Hematopoietic multipotent progenitor cell (in vitro differentiated cells): ENCODE data around the gene CORO2A. TPM values are rescaled to one million over a fixed set of nuclear protein-coding genes. Genes with fewer than 3 reads are reported as not detected.

ENCODE experiments used
- DNase-seq, 3 donors: peaks; one replicate each; pipeline ENCODE4 v3.0.0-alpha.2; 2011 to 2015; ENCODE audit warnings: low read depth in 2 of 3, low spot score in 2 of 3
- total RNA-seq: library from RNA; depleted of rRNA; stranded (reverse); fragments of >200 nt; gene quantifications from one replicate; pipeline ENCODE4 v1.2.3, GENCODE V29; 2012

The CORO2A gene
- total RNA-seq, 1 donor = 3.5 TPM

GRCh38 chr9:98191671-98192502 lies 550 bp downstream of the CORO2A start:
- DNase-seq = peak in 2 of 3 donors; percentile 28 to 36

DNA sequence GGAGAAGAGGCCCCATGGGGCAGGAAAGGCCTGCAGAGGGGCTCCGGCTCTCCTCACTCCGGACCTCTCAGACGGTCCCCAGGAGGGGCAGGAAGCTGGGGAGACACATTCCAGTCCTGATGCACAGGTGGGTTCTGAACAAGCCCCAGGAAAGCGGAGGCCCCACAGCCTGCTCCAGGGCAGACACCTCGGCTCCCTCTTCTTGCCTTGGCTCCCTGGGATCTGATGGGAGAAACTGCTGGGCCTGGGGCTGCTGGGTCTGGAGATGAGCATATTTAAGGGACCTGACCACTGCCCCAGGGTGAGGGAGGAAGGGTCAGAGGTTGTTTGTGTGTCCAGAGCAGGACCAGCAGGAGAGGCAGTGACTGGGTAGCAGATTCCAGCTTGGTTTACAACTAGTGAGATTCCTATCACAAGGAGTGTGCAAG lies 1.2 kb downstream of the CORO2A start:
- no peak for DNase-seq

GRCh38 chr9:98190757-98191105 lies 1.7 kb downstream of the CORO2A start:
- no peak for DNase-seq

- no peak for DNase-seq
Measured at GRCh38 chr9:98189412-98189811, 3.0 kb downstream of the CORO2A start.

DNA sequence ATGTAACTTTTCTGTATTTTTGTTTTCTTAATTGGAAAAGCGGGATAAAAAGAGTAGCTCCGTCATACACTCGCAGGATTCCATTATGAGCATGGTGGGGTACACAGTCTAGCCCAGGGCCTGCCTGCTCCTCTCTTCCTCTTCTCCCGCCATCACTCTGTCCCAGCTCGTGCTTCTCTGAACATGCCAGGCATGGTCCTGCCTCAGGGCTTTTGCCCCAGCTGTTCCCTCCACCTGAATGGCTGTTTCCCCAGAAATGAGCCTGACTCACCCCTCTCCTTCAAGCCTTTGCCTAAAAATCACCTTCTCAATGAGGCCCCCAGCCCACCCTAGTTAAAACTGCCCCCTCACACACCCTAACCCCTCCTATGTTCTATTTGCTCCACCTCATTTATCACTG lies 4.5 kb downstream of the CORO2A start:
- DNase-seq = no peak

GRCh38 chr9:98186236-98186635 lies 6.2 kb downstream of the CORO2A start:
- DNase-seq = no peak

DNA sequence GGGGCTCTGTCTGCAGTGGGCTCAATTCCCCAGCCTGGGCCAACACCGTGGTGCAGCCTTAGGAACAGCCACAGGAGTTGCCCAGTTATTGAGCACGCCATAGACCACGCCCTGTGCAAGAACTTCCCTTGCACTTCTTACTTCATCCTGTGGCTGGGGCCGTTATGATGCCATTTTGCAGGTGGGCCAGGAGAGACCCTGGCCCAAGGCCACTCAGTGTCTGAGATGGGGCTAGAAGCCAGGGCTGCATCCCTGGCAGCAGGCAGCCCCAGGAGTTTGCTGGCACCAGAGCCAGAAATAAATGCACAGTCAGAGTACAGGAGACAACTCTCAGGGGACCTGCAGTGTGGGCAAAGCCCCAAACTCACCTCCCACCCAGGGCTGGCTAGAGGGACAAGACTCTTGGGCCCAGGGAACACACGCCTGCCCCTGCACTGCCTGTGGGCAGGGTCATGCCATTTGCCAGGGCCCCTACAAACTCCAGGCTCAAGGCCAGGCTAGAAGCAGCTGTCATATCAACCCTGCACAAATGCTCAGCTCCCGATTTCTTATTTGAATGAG lies 6.7 kb downstream of the CORO2A start:
- DNase-seq = no peak

DNA sequence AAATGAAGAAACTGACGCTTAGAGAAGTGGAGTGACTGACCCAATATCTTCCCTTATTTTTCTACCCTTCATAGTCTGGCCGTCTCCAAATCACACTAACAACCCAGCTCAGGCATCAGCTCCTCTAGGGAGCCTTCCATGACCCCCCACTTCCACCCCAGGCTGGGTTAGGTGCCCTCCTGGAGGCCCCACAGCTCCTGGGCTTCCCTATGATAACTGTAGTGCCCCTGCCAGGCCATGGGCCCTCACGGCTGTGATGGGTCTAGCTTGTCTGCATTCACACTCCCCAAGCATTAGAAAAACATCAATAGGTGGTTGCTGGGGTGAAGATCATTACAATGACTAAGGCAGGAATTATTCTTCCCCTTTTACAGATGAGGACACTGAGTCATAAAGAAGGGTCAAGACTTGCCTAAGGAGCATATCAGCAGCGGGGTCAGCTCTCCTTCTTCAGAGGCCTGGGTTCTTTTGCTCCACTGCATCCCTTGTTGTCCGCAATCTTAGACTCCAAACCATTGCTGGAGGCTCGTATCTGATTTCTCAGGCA lies 7.3 kb downstream of the CORO2A start:
- DNase-seq = no peak

DNA sequence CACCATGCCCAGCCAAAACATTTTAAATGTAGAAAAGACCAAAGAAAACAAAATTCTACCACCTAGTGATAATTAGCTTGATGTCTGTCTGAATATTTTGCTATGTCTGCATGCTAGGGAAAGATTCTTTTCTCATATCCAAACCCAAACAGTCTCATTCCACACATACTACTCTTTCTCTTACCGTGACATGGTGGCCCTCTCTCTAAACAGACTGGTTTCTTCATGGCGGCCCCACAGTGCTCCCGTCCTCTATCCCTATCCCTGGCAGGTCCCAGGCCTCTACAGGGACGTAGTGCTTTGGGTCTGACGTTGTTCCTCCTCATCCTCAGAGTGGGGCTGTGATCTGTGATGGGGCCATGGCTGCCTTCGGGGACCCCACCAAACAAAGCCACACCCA lies 8.1 kb downstream of the CORO2A start:
- DNase-seq = no peak

- DNase-seq = no peak
Measured at GRCh38 chr9:98182889-98183599, 9.4 kb downstream of the CORO2A start.

DNA sequence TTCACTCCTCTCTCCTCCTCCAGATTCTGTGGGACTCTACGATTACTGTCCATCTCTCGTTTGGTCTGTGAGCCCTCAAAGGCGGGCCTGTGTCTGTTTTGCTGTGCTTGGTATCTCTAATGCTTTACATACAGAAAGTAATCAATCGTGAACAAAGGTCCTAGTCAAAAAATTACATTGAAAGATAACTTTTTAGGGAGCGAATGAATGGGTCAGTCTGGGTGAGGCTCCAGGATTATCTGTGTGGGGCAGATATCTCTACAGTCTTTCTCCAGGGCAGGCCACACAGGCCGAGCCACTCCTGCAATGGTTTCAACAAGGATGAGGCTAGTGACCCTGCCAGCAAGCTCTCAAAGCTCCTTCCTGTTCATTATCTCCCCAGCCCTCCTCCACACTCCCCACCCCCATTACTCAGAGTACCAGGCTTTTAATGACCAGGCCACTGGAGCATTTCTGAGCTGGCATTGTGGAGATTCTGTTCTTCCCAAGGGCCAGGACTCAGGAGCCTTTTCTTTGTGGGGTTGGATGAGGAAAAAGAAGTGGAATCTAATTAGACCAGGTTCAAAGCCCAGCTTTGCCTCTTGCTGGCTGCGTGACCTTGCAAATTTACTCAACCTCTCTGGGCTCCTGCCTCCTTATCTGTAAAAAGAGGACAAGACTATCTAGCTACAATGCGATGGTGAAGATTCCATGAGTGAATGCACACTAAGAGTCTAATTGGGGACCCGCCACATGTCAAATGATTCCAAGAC lies 10.2 kb downstream of the CORO2A start:
- DNase-seq = no peak

- DNase-seq = no peak
Measured at GRCh38 chr9:98181746-98182068, 10.7 kb downstream of the CORO2A start.

- no peak for DNase-seq
Measured at GRCh38 chr9:98180996-98181395, 11.4 kb downstream of the CORO2A start.

DNA sequence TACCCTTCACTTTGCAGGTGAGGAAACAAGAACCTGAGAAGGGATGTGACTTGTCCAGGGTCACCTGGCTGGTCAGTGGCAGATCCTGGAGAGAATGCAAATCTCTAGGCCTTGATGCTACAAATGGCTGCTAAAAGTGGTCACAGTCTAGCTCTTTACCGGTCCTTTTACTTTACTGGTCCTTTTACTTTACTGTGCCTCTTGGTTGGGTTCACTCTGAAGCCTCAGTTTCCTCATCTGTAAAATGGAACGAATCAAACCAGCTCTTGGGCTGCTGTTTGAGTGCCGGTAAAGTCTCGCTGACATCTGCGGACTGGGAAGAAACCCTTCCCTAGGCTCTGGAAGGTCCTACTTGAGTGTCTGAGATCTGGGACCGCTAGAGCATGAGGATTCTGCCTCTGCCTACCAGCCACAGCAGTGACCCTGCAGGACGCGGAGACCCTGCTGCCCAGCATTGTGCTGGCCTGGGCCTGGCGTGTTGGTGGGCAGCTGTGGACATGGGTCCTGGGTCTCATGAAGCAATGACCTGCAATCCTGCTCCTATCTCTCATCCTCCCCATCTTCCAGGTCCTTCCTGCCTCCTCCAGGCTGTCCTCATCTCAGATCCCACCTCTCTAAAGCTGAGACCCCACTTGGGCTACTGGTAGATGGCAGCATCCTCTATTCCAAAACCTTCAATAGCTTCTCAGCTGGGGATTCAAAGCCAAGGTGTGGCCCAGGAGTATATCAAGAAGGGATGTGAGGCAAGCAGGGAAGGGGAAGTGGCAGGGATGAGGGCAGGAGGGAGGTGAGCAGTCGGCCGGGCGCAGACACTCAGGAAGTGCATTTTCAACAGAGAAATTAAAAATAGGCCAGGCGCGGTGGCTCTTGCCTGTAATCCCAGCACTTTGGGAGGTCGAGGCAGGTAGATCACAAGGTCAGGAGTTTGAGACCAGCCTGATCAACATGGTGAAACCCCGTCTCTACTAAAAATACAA lies 13.3 kb downstream of the CORO2A start:
- no peak for DNase-seq

DNA sequence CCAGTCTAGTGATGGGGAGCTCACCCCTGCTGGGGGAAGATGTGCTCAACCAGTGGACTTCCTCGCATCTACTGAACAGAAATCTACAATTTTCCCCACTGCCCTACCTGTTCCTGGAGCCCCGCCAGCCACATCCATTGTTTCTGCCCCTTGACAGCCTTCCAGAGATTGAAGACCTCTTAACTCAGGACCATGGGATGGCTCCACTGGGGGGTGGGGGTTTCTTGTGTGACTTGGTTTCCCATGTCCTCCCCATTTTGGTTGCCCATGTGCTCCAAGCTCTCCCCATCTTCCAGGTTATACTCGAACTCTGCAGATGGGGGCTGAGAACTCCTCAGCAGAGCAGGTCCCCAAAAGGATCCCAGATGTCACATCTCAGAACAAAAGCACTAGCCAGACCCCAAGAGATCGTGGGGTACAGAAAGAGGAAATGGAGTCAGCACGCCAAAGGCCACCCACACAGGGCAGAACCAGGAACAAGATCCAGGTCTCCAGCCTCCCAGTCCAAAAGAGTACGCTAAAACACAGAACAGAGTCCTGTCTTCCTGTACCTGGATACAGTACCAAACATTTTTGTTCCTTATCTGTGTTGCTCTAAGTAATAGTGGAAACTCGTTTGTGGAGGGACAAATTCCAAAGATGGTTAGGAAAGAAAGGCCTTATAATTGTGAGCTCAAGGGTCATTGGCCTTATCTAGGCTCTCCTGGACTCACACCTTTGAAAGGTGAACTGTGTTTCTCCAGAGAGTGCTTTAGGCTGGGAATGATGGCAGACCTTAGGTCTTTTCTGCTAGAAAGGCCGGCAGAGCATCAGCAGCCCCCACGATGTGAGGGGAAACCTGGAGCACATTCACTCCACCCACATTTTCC lies 15.8 kb downstream of the CORO2A start:
- no peak for DNase-seq

DNA sequence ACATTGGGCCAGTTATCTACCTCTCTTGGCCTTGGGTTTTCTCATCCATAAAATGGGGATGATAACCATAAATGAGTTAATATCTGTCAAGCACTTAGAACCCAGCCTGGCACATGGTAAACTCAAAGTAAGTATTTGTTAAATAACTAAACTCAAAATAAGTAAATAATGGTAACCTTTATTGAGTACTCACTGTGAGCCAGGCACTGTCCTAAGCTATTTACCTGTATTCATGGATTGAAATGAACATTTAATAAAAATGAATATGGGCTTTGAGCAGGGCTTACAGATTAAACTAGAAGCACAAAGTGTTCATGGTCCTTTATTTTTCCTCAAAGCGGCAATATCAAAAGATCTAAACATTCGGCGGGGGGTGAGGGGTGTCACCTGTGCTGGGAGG lies 16.7 kb downstream of the CORO2A start:
- no peak for DNase-seq

- no peak for DNase-seq
Measured at GRCh38 chr9:98175028-98175569, 17.3 kb downstream of the CORO2A start.

DNA sequence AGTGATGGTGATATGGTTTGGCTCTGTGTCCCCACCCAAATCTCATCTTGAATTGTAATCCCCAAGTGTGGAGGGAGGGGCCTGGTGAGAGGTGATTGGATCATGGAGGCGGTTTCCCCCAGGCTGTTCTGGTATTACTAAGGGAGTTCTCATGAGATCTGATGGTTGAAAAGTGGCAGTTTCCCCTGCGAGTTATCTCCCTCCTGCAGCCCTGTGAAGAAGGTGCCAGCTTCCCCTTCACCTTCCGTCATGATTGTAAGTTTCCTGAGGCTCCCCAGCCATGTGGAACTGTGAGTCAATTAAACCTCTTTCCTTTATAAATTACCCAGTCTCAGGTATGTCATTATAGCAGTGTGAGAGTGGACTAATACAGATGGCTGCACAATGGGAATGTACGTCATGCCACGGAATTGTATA lies 17.9 kb downstream of the CORO2A start:
- DNase-seq = peak in 2 of 3 donors; percentile 83 to 92

DNA sequence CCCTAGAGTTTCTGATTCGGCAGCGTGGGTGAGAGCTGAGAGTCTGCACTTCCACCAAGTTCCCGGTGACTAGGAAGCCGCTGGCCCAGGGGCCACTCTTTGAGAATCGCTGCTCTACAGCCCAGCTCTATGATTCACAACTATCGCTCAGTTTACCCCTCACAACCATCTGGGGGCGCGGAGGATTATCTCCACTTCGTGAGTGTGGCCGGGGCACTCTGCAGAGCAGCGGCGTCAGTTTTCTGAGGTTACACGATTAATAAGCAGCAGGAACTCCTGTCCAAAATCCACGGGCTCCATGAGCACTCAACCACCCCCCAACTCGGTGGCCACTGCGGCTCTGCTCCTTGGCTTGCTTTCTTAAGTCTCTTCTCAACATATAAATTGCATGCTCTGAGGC lies 19.3 kb downstream of the CORO2A start:
- DNase-seq = no peak
